ENCODE measurements around the gene RHOV.

Gene RHOV

DNA sequence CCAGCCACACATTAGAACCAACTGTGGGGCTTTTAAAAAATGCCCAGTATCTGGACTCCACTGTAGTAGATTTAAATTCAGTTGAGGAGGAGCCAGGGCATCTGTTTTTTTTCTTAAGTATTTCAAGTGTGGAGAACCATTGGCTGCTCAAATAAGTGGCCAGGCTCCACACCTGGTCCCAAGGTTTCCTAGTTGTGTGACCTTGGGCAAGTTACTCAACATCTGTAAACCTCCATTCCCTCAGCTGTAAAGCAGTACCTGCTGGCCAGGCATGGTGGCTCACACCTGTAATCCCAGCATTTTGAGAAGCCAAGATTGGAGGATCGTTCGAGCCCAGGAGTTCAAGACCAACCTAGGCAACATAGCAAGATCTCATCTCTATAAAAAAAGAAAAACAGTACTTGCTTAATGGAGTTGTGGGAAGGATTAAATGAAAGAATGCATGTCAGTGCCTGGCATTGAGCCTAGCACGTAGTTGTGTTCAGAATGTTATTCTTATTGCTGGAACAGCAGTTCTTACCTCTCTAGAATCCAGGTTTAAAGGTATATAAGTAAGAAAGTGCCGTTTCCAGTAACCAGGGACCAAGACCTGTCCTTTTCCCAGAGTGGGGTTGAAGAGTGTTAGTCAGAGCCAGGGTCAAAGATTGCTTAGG lies 47.5 kb downstream of the RHOV start:
- H3K4me3 ChIP-seq (ENCODE audit: low read length, poor library complexity, severe bottlenecking): no peak overlapping the region
- no peak overlapping the region for H3K4me2 ChIP-seq (ENCODE audit: low read depth, low read length, poor library complexity, severe bottlenecking)
- no peaks in the 10 kb centered on the region for H3K79me2 ChIP-seq (ENCODE audit: insufficient read depth, low read length)
- TF ChIP-seq, protein P1, sequence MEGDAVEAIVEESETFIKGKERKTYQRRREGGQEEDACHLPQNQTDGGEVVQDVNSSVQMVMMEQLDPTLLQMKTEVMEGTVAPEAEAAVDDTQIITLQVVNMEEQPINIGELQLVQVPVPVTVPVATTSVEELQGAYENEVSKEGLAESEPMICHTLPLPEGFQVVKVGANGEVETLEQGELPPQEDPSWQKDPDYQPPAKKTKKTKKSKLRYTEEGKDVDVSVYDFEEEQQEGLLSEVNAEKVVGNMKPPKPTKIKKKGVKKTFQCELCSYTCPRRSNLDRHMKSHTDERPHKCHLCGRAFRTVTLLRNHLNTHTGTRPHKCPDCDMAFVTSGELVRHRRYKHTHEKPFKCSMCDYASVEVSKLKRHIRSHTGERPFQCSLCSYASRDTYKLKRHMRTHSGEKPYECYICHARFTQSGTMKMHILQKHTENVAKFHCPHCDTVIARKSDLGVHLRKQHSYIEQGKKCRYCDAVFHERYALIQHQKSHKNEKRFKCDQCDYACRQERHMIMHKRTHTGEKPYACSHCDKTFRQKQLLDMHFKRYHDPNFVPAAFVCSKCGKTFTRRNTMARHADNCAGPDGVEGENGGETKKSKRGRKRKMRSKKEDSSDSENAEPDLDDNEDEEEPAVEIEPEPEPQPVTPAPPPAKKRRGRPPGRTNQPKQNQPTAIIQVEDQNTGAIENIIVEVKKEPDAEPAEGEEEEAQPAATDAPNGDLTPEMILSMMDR (conservative IDR thresholded peaks at IDR 0.05; ENCODE audit: low read length): no peak
- no peak for TF ChIP-seq EZH2phosphoT487 (IDR thresholded peaks at IDR 0.05; ENCODE audit: borderline replicate concordance)
- H3K36me3 ChIP-seq (ENCODE audit: insufficient read depth, low read length): no peaks in the 10 kb centered on the region
- no peaks in the 10 kb centered on the region for H3K9me2 ChIP-seq (replicated peaks; ENCODE audit: low read depth, low read length)
- H3F3A ChIP-seq (ENCODE audit: low read depth): no peaks in the 10 kb centered on the region
- H3K27me3 ChIP-seq (ENCODE audit: insufficient read depth, low read length, poor library complexity, severe bottlenecking): no peaks in the 10 kb centered on the region
- H3K4me1 ChIP-seq (ENCODE audit: insufficient read depth, low read length, poor library complexity, severe bottlenecking): no peaks in the 10 kb centered on the region
- no peak overlapping the region for H3K9ac ChIP-seq (ENCODE audit: low read depth, low read length, poor library complexity, severe bottlenecking)
- H3K9me3 ChIP-seq (ENCODE audit: insufficient read depth, low read depth, low read length): no peaks in the 10 kb centered on the region
- H2AFZ ChIP-seq (ENCODE audit: low read length): no peak overlapping the region
- H4K20me1 ChIP-seq (ENCODE audit: insufficient read depth, low read length, poor library complexity, severe bottlenecking): no peaks in the 10 kb centered on the region

DNA sequence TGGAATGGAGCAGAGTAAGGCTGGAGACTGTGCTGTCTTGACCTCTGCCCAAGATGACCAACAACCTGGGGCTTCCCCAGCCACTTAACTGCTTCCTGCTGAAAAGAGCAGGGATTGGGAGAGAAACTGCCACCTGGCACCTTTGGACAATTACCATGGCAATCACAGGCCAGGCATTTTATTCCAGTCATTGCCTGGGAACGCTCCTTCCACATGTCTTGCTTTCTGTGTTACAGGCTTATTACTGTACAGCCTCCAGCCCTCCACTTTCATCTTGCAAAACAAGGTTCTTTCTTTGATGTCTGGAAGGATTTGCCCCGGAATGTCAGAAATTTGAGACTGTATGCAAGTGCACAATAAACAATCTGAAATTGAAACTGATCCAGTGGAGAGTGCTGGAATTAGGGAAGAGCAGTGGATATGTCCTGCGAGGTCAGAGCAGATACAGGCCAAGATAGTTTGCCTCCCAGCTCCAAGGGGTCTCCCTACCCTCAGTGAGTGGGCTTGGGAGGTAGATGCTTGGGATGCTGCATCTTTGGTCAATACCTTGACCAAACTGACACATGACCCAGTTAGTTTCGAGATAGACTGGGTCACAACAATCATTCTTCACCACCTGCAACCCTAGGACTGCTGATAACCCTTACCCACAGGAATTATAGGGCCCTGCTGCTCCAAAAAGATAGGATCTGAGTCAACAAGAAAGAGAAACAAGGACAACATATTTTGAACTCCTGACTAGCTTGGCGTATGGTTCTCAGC lies 48.2 kb downstream of the RHOV start:
- TF ChIP-seq, protein P1 (conservative IDR thresholded peaks at IDR 0.05; ENCODE audit: low read length): no peak
- no peak for TF ChIP-seq EZH2phosphoT487 (IDR thresholded peaks at IDR 0.05; ENCODE audit: borderline replicate concordance)
- Histone ChIP-seq H3K36me3 (ENCODE audit: insufficient read depth, low read length) (no peaks in the 10 kb centered on the region), H4K20me1 (ENCODE audit: insufficient read depth, low read length, poor library complexity, severe bottlenecking) (no peaks in the 10 kb centered on the region), H3K27me3 (ENCODE audit: insufficient read depth, low read length, poor library complexity, severe bottlenecking) (no peaks in the 10 kb centered on the region), H3F3A (ENCODE audit: low read depth) (no peaks in the 10 kb centered on the region), H3K9ac (ENCODE audit: low read depth, low read length, poor library complexity, severe bottlenecking) (no peak overlapping the region), H3K4me1 (ENCODE audit: insufficient read depth, low read length, poor library complexity, severe bottlenecking) (no peaks in the 10 kb centered on the region), H2AFZ (ENCODE audit: low read length) (no peak overlapping the region), H3K4me3 (ENCODE audit: low read length, poor library complexity, severe bottlenecking) (no peak overlapping the region), H3K9me3 (ENCODE audit: insufficient read depth, low read depth, low read length) (no peaks in the 10 kb centered on the region), H3K79me2 (ENCODE audit: insufficient read depth, low read length) (no peaks in the 10 kb centered on the region), H3K9me2 (replicated peaks; ENCODE audit: low read depth, low read length) (no peaks in the 10 kb centered on the region), H3K4me2 (ENCODE audit: low read depth, low read length, poor library complexity, severe bottlenecking) (no peak overlapping the region)

DNA sequence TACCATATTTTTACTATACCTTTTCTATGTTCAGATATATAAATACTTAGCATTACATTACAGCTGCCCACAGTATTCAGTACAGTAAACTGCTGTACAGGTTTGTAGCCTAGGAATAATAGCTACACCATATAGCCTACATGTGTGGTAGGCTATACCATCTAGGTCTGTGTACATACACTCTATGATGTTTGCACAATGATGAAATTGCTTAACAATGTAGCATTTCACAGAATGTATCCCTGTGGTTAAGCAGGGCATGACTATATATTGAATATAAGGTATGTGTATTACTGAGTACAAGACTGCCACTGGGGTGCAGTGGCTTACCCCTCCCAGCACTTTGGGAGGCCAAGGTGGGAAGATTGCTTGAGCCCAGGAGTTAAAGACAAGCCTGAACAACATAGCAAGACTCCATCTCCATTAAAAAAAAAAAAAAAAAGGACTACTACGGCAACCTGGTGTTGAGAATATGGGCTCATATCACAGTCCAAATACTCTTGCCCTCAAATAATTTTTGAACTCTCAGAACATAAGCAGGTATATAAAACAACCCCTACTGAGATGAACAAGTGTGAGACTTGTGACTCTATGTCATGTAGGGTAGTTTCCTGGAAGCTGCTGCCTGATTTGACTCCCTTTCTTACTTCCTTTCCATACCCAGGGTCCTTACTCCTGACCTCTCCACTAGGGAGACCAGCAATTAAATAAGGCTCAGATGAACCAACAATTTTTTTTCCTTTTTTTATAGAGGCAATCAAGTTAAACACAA lies 50.3 kb downstream of the RHOV start:
- Histone ChIP-seq H3K9ac (ENCODE audit: low read depth, low read length, poor library complexity, severe bottlenecking) (no peak overlapping the region), H3K4me2 (ENCODE audit: low read depth, low read length, poor library complexity, severe bottlenecking) (no peak overlapping the region), H3K27me3 (ENCODE audit: insufficient read depth, low read length, poor library complexity, severe bottlenecking) (no peaks in the 10 kb centered on the region), H2AFZ (ENCODE audit: low read length) (no peak overlapping the region), H3K9me3 (ENCODE audit: insufficient read depth, low read depth, low read length) (no peaks in the 10 kb centered on the region), H3K4me3 (ENCODE audit: low read length, poor library complexity, severe bottlenecking) (no peak overlapping the region), H3K36me3 (ENCODE audit: insufficient read depth, low read length) (no peaks in the 10 kb centered on the region), H3F3A (ENCODE audit: low read depth) (no peaks in the 10 kb centered on the region), H4K20me1 (ENCODE audit: insufficient read depth, low read length, poor library complexity, severe bottlenecking) (no peaks in the 10 kb centered on the region), H3K79me2 (ENCODE audit: insufficient read depth, low read length) (no peaks in the 10 kb centered on the region), H3K9me2 (replicated peaks; ENCODE audit: low read depth, low read length) (no peaks in the 10 kb centered on the region), H3K4me1 (ENCODE audit: insufficient read depth, low read length, poor library complexity, severe bottlenecking) (no peaks in the 10 kb centered on the region)
- TF ChIP-seq, protein P1 (conservative IDR thresholded peaks at IDR 0.05; ENCODE audit: low read length): no peak
- no peak for TF ChIP-seq EZH2phosphoT487 (IDR thresholded peaks at IDR 0.05; ENCODE audit: borderline replicate concordance)
